Heart right ventricle (tissue), 16 donors: Measurements from ENCODE around the gene PNPLA2. TPM values are rescaled to one million over a fixed set of nuclear protein-coding genes. Genes with fewer than 3 reads are reported as not detected.

Experiments used
- ATAC-seq, 8 donors: fragments of 200-7000 bp; cut with Tn5 transposase; one replicate each; pipeline ENCODE4 v1.9.1; 2020; ENCODE audit warnings: mild to moderate bottlenecking in 8 of 8, moderate library complexity in 8 of 8, moderate number of reproducible peaks in 1 of 8
- DNase-seq, 2 donors: peaks; one replicate each; pipeline ENCODE4 v3.0.0-alpha.2; 2020
- H3K27ac ChIP-seq, 10 donors: fragments of 200-600 bp; sonication (generic) in 2 of 10; one replicate each; pipeline versions ENCODE4 v1.5.0 to v1.8.0; 2020 to 2022; ENCODE audit warnings: mild to moderate bottlenecking in 3 of 10
- H3K27me3 ChIP-seq, 7 donors: fragments of 200-600 bp; one replicate each; pipeline ENCODE4 v1.8.0; 2021 to 2022; ENCODE audit warnings: mild to moderate bottlenecking in 2 of 7
- H3K36me3 ChIP-seq, 9 donors: fragments of 200-600 bp; sonication (generic) in 1 of 9; one replicate each; pipeline versions ENCODE4 v1.5.0 to v1.8.0; 2020 to 2022; ENCODE audit warnings: mild to moderate bottlenecking in 2 of 9
- H3K4me1 ChIP-seq, 9 donors: fragments of 200-600 bp; sonication (generic) in 1 of 9; one replicate each; pipeline versions ENCODE4 v1.5.0 to v1.8.0; 2020 to 2022; ENCODE audit warnings: mild to moderate bottlenecking in 4 of 9
- H3K4me3 ChIP-seq, 10 donors: fragments of 200-600 bp; sonication (generic) in 2 of 10; one replicate each; pipeline versions ENCODE4 v1.5.0 to v1.8.0; 2020 to 2022; ENCODE audit warnings: mild to moderate bottlenecking in 7 of 10, moderate library complexity in 2 of 10
- H3K9me3 ChIP-seq, 11 donors: fragments of 200-600 bp in 10 of 11; sonication (generic) in 2 of 11; one replicate each; pipeline versions ENCODE4 v1.5.0 to v1.8.0; 2013 to 2022; ENCODE audit warnings: mild to moderate bottlenecking in 2 of 11, control low read depth in 1 of 11, moderate library complexity in 1 of 11
- CTCF ChIP-seq, 9 donors: fragments of 200-600 bp; sonication (generic) in 2 of 9; IDR thresholded peaks; one replicate each; pipeline versions ENCODE4 v1.5.0 to v1.8.0; 2021 to 2022; ENCODE audit warnings: antibody characterized with exemption in 9 of 9, mild to moderate bottlenecking in 5 of 9, moderate library complexity in 1 of 9
- WGBS, 2 donors: extraction: QIAGEN DNeasy Blood & Tissue Kit; methylation state at CpG; one replicate each; pipeline ENCODE4 v1.1.7; 2013; ENCODE audit warnings: inconsistent platforms in 1 of 2; 5-methylcytosine and 5-hydroxymethylcytosine counted together
- intact Hi-C, 10 donors: fragments of 100-400 bp; cut with DNase I; formaldehyde crosslinking; loops; one replicate each; pipeline versions ENCODE4 v1.11.1 to v1.14.2; 2022
- polyA plus RNA-seq, 2 donors: library from polyadenylated mRNA; stranded (reverse); fragments of 200-250 nt; gene quantifications; one replicate each; pipeline ENCODE4 v1.2.3, GENCODE V29; 2013
- total RNA-seq, 10 donors: library from RNA; stranded (reverse); fragmentation: NEBNext Ultra II Directional in 3 of 10; extraction: Animal tissue kit (Norgen Biotek cat#: 25700) in 3 of 10; gene quantifications; one replicate each; pipeline versions ENCODE4 v1.2.1 to v1.2.4, GENCODE V29; 2021 to 2023
- donor health status: Arrhythmogenic right ventricular cardiomyopathy.
- donor health status: ischemic (EF 13 %, LVEDD 7.1; RV severe dilation, severe dysfunction).
- donor health status: healthy with polysubstance abuse.
- donor health status: DM: no; HTN: yes; CAD: no.
- donor health status: DM: no; HTN: no; CAD: no.
- donor health status: ischemic (EF 25% LVEDD 6.9; RV normal size, moderate dysfunction).
- donor health status: ischemic (EF 25% LVEDD 5.7; RV mildly dilated, moderate dysfunction).
- donor health status: healthy.
- donor health status: DM: yes; HTN: yes; CAD: no.
- donor health status: Ischemic cardiomyopathy.
- donor health status: ischemic (EF 35%, LVEDD 5.7; RV mildly dilated, moderate dysfunction).
- donor health status: nonischemic (EF 11% LVEDD 7.7; RV severe dilation, severe dysfunction).
- donor health status: DM: yes; HTN: yes; CAD: no.
- donor health status: PGD.
- donor health status: ischemic (EF 29% LVEDD 5.4; RV normal size, mild dysfunction).
- donor health status: nonischemic (EF 23%, LVEDD 6.1; RV moderate dilation, normal function).

The PNPLA2 gene
- total and polyA plus RNA-seq, 12 donors: 114 to 359 (median 247) TPM

GRCh38 chr11:815675-816432, 2.9 kb upstream of the PNPLA2 start:
- Histone ChIP-seq H3K4me1 (peaks cover 6 to 32% (median 25%) of the 10 kb centered on the region in 9 donors), H3K4me3 (no peak overlapping the region), H3K9me3 (no peaks in the 10 kb centered on the region), H3K36me3 (peaks cover 0 to 44% (median 23%) of the 10 kb centered on the region in 9 donors), H3K27me3 (no peaks in the 10 kb centered on the region), H3K27ac (no peak overlapping the region)
- 85 to 90% methylated on average over 11 of the region's 11 CpGs for WGBS, 2 donors
- no peak for TF ChIP-seq CTCF (IDR thresholded peaks at IDR 0.05)
- intact Hi-C loops: no loop called here
- DNase-seq (no peak), ATAC-seq (no peak)

GRCh38 chr11:816433-816779, 2.3 kb upstream of the PNPLA2 start:
- 78 to 80% methylated on average over 11 of the region's 11 CpGs for whole genome bisulfite sequencing, 2 donors
- no peak for TF ChIP-seq CTCF (IDR thresholded peaks at IDR 0.05)

GRCh38 chr11:819129-819931, 616 bp downstream of the PNPLA2 start:
- peaks cover 0 to 42% (median 12%) of the 10 kb centered on the region in 9 donors for H3K36me3 ChIP-seq
- DNase-seq (peak; percentile 93 to 95), ATAC-seq (peak; percentile 70 to 92 (median 79))
- H3K27ac ChIP-seq: peak overlapping the region; percentile 87 to 99 (median 98)
- no peaks in the 10 kb centered on the region for H3K27me3 ChIP-seq
- peak in 5 of 9 donors; percentile 14 to 35 (median 27) for TF ChIP-seq CTCF (IDR thresholded peaks at IDR 0.05)
- no peaks in the 10 kb centered on the region for H3K9me3 ChIP-seq
- H3K4me3 ChIP-seq: peak overlapping the region; percentile 69 to 99 (median 92)
- 0 to 1% methylated on average over 78 to 96 of the region's 96 CpGs for WGBS, 2 donors
- intact Hi-C loops: no loop called here
- H3K4me1 ChIP-seq: peaks cover 16 to 46% (median 34%) of the 10 kb centered on the region in 9 donors

More at GRCh38 chr11:816433-816779, 2.3 kb upstream of the PNPLA2 start:
- Histone ChIP-seq H3K36me3 (peaks cover 0 to 42% (median 23%) of the 10 kb centered on the region in 9 donors), H3K9me3 (no peaks in the 10 kb centered on the region), H3K27me3 (no peaks in the 10 kb centered on the region), H3K4me1 (peaks cover 8 to 32% (median 25%) of the 10 kb centered on the region in 9 donors), H3K4me3 (no peak overlapping the region), H3K27ac (no peak overlapping the region)
- ATAC-seq: no peak
- DNase-seq: no peak
- intact Hi-C loops: no loop called here

- ATAC-seq (peak; percentile 56 to 75 (median 66)), DNase-seq (peak; percentile 88 to 91)
- H3K27ac ChIP-seq: peak overlapping the region; percentile 87 to 99 (median 98)
- no peaks in the 10 kb centered on the region for H3K9me3 ChIP-seq
- intact Hi-C loops: no loop called here
- TF ChIP-seq CTCF (IDR thresholded peaks at IDR 0.05): no peak
- 2 to 4% methylated on average over 44 to 47 of the region's 47 CpGs for WGBS, 2 donors
- H3K4me3 ChIP-seq: peak overlapping the region; percentile 69 to 99 (median 92)
- no peaks in the 10 kb centered on the region for H3K27me3 ChIP-seq
- peaks cover 16 to 49% (median 34%) of the 10 kb centered on the region in 9 donors for H3K4me1 ChIP-seq
- peaks cover 0 to 42% (median 20%) of the 10 kb centered on the region in 9 donors for H3K36me3 ChIP-seq
These were observed 1.4 kb downstream of the PNPLA2 start for GRCh38 chr11:819943-820649.
